Coronary artery (tissue), 2 donors: Measurements from ENCODE around the gene FBLN2.

Experiments
- DNase-seq: peaks from one replicate; pipeline ENCODE4 v3.0.0-alpha.2; 2017; ENCODE audit warnings: low spot score
- H3K27ac ChIP-seq, 2 donors: fragments of 200-600 bp; sonication (generic); one replicate each; pipeline ENCODE4 v1.5.1; 2016 to 2019
- H3K4me3 ChIP-seq: fragments of 200-600 bp; sonication (generic); 2 replicates; pipeline ENCODE4 v1.5.1; 2016; ENCODE audit warnings: mild to moderate bottlenecking, moderate library complexity
- CTCF ChIP-seq: fragments of 200-600 bp; sonication (generic); IDR thresholded peaks from one replicate; pipeline ENCODE4 v1.5.1; 2019; ENCODE audit warnings: antibody characterized with exemption

The FBLN2 gene

DNA sequence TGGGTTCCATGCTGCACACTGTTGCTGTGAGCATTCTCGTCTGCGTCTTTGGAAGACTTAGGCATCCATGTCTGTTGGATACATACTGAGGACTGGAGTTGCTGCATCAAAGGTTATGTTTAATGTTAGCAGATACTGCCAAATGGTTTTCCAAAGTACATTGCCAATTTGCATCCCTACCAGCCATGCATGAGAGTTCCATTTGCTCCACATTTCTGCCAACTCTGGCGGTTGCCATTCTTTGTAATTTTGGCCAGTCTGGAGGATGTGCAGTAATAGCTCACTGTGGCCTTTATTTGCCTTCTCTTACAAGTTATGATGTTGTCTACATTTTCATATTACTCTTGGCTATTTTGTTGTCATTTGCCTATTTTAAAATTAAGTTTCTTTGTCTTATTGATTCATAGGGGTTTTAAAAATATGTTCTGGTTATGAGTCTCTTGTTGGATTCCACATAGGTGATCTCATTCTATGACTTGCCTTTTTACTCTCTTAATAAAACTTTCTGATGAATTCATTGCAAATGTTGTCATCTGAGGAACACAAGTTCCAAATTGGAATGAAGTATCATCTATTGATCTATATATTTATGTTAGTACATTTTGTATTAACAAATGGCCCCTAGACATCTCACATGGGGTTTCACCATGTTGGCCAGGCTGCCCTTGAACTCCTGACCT lies 42.1 kb downstream of the FBLN2 start:
- H3K27ac ChIP-seq: no peak overlapping the region
- no peak for DNase-seq
- no peak overlapping the region for H3K4me3 ChIP-seq
- no peak for TF ChIP-seq CTCF

DNA sequence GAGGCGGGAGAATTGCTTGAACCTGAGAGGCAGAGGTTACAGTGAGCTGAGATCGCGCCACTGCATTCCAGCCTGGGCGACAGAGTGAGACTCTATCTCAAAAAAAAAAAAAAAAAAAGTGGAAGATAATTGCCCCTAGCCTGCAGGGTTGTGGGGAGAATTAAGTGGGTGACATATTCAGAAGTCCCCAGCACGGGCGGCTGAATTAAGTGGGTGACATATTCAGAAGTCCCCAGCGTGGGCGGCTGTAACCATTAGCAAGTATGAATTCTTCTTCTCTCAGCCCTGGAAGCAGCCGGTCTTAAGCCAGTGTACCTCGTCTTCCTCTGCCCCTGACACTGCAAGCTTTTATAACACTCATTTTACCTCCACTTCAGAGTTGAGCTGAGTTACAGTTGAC lies 44.7 kb downstream of the FBLN2 start:
- no peak overlapping the region for H3K27ac ChIP-seq
- TF ChIP-seq CTCF: no peak
- no peak overlapping the region for H3K4me3 ChIP-seq
- DNase-seq: no peak

DNA sequence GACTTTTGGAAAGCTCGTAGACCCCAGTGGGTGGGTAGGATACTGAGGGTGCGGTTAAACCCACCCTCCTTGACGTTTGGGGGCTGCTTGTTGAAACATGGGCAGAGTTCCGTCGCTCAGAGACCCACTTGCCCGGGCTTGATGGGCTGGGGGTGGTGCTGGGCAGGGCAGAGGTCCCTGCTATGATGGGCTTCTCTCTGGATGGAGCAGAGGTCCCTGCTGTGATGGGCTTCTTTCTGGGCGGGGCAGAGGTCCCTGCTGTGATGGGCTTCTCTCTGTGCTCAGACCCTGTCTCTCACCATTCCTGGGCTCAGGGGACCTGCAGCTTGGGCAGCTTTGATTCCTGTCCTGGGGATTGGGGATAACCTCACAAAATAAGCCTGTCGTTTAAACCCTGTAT lies 45.2 kb downstream of the FBLN2 start:
- Histone ChIP-seq H3K4me3 (no peak overlapping the region), H3K27ac (peak overlapping the region in 1 of 2 donors; percentile 7)
- no peak for TF ChIP-seq CTCF
- no peak for DNase-seq

GRCh38 chr3:13594991-13595421 lies 46.1 kb downstream of the FBLN2 start:
- no peak for TF ChIP-seq CTCF
- no peak for DNase-seq
- Histone ChIP-seq H3K4me3 (no peak overlapping the region), H3K27ac (no peak overlapping the region)

- no peak overlapping the region for H3K4me3 ChIP-seq
- no peak for TF ChIP-seq CTCF
- no peak for DNase-seq
- no peak overlapping the region for H3K27ac ChIP-seq
These were observed 46.6 kb downstream of the FBLN2 start for GRCh38 chr3:13595485-13595884.

DNA sequence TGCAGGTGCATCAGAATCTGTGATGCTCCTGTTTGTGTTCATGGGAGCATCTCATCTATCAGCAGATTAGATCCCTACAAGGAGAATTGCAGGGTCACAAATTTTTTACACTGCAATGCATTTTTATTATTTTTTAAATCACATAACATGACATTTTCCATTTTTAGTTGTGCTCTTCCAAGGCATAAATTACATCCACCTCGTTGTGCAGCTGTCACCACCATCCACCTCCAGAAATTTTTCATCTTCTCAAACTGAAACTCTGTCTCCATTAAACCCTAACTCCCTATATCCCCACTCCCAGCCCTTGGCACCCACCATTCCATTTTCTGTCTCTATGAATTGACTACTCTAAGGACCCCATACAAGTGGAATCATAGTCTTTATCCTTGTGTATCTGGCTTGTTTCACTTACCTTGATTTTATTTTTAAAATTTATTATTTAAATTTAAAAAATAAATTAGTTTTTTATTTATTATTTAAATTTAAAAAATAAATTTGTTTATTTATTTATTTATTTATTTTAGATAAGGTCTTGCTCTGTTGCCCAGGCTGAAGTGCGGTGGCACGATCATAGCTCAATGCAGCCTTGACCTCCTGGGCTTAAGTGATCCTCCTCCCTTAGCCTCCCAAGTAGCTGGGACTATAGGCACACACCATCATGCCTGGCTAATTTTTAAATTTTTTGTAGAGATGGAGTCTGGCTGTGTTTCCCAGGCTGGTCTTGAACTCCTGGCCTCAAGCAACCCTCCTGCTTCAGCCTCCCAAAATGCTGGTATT lies 47.7 kb downstream of the FBLN2 start:
- Histone ChIP-seq H3K27ac (no peak overlapping the region), H3K4me3 (no peak overlapping the region)
- no peak for TF ChIP-seq CTCF
- no peak for DNase-seq

- DNase-seq: no peak
- no peak overlapping the region for H3K4me3 ChIP-seq
These were observed 48.7 kb downstream of the FBLN2 start for GRCh38 chr3:13597661-13598060.

More at GRCh38 chr3:13597661-13598060, 48.7 kb downstream of the FBLN2 start:
- H3K27ac ChIP-seq: no peak overlapping the region
- no peak for TF ChIP-seq CTCF
